ENCODE results near the gene DHFR2. TPM values are rescaled to one million over a fixed set of nuclear protein-coding genes. Genes with fewer than 3 reads are reported as not detected.

Gene DHFR2
- total RNA-seq, 1 donor from 2014 or later, result 8.0 TPM

GRCh38 chr3:94008253-94008652 lies 54.5 kb downstream of the DHFR2 start:
- no peak for DNase-seq (ENCODE audit: extremely low spot score, unreplicated experiment)
- H3K9me3 Mint-ChIP-seq, result no peaks in the 10 kb centered on the region
- H3K36me3 Mint-ChIP-seq, result peaks cover 8% of the 10 kb centered on the region
- no peak overlapping the region for H3K27ac Mint-ChIP-seq
- no peaks in the 10 kb centered on the region for H3K27me3 Mint-ChIP-seq
- H3K4me3 Mint-ChIP-seq, result no peak overlapping the region
- no peak for TF ChIP-seq CTCF (conservative IDR thresholded peaks at IDR 0.05)
- H3K4me1 Mint-ChIP-seq (ENCODE audit: unreplicated experiment), result no peaks in the 10 kb centered on the region

Other genes starting within 250 kb of the DHFR2 start
- 1.0 and 7.8 TPM in 2 replicates for gene PROS1, start 89.0 kb downstream of the DHFR2 start, total RNA-seq (ENCODE audit: low replicate concordance)
- gene ARL13B, start 82.8 kb downstream of the DHFR2 start, total RNA-seq (ENCODE audit: low replicate concordance), result 7.0 and 12.8 TPM in 2 replicates
- 0.70 and 1.3 TPM in 2 replicates for gene STX19, start 34.3 kb downstream of the DHFR2 start, total RNA-seq (ENCODE audit: low replicate concordance)
- 9.6 and 10.7 TPM in 2 replicates for gene NSUN3, start 145 bp upstream of the DHFR2 start, total RNA-seq (ENCODE audit: low replicate concordance)